MM.1S (cell line): ENCODE results near the gene HS3ST6.

Source experiments
- EZH2 ChIP-seq: fragments of 300-600 bp; sonication (generic); optimal IDR thresholded peaks from 2 replicates; pipeline ENCODE3; 2017; ENCODE audit warnings: low read depth, mild to moderate bottlenecking, antibody characterized with exemption, low read length, mixed read lengths
- EZH2phosphoT487 ChIP-seq: fragments of 300-600 bp; sonication (generic); IDR thresholded peaks from 2 replicates; pipeline ENCODE4 v1.6.1; 2018; ENCODE audit warnings: antibody characterized with exemption, low read length
- TF ChIP-seq, protein P1 (sequence below): fragments of 300-600 bp; sonication (generic); IDR thresholded peaks from 2 replicates; pipeline ENCODE4 v1.5.1; 2016; ENCODE audit warnings: antibody characterized with exemption, low read length, mixed read lengths

DNA sequence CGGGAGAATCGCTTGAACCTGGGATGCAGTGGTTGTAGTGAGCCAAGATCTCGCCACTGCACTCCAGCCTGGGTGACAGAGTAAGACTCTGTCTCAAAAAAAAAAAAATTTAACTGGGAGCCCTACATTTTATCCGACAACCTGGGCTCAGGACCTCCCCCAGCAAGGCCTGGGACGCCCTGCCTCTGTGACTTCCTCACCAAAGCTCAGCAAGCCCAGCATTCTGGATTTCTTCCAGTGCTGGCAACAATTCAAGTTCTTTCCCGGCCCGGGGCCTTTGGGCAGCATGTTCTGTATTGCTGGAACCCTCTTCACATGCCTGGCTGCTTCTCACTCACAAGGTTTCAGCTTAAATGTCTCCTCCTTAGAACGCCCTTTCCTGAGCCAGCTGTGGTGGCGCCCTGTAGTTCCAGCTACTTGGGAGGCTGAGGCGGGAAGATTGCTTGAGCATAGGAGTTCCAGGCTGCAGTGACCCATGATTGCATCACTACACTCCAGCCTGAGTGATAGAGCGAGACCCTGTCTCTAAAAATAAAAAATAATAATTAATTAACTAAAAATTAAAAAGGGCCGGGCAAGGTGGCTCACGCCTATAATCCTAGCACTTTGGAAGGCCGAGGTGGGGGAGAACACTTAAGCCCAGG is 30.4 kb downstream of the HS3ST6 start:
- TF ChIP-seq EZH2 (no peak), EZH2phosphoT487 (no peak)
- TF ChIP-seq, protein P1, sequence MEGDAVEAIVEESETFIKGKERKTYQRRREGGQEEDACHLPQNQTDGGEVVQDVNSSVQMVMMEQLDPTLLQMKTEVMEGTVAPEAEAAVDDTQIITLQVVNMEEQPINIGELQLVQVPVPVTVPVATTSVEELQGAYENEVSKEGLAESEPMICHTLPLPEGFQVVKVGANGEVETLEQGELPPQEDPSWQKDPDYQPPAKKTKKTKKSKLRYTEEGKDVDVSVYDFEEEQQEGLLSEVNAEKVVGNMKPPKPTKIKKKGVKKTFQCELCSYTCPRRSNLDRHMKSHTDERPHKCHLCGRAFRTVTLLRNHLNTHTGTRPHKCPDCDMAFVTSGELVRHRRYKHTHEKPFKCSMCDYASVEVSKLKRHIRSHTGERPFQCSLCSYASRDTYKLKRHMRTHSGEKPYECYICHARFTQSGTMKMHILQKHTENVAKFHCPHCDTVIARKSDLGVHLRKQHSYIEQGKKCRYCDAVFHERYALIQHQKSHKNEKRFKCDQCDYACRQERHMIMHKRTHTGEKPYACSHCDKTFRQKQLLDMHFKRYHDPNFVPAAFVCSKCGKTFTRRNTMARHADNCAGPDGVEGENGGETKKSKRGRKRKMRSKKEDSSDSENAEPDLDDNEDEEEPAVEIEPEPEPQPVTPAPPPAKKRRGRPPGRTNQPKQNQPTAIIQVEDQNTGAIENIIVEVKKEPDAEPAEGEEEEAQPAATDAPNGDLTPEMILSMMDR, result no peak
